IMR-90 (cell line): ENCODE results near the gene FOXF1. TPM values are rescaled to one million over a fixed set of nuclear protein-coding genes. Genes with fewer than 3 reads are reported as not detected.

Source experiments
- ATAC-seq: fragments of 200-7000 bp; cut with Tn5 transposase; 2 replicates; pipeline ENCODE4 v1.9.1; 2020; ENCODE audit warnings: low read depth, mild to moderate bottlenecking, moderate library complexity
- BruUV-seq: library from RNA; stranded (reverse); fragments of 400-500 nt; replicated peaks from 2 replicates; lab custom pipeline; 2021; lab: Mats Ljungman, UMichigan
- CTCF ChIA-PET: fragments of 300-600 bp; formaldehyde crosslinking; extraction: SDS; loops from one replicate; lab custom pipeline; 2021; ENCODE audit warnings: antibody characterized with exemption; lab: Yijun Ruan, JAX
- POLR2A ChIA-PET: fragments of 300-600 bp; sonication (Branson Sonifier 250); formaldehyde crosslinking; loops from one replicate; lab custom pipeline; 2022; ENCODE audit warnings: antibody characterized with exemption; ENCODE audit not compliant: unreplicated experiment; lab: Charles Lee
- DNase-seq: peaks from one replicate; pipeline ENCODE4 v3.0.0; 2013
- H2AFZ ChIP-seq: replicated peaks from 2 replicates; pipeline ENCODE3; 2013; ENCODE audit warnings: low read length, mild to moderate bottlenecking; ENCODE audit not compliant: poor library complexity
- H2AK5ac ChIP-seq: 2 replicates; pipeline ENCODE4 v1.6.1; 2013; ENCODE audit warnings: low read depth, low read length, inconsistent platforms
- H2AK9ac ChIP-seq: replicated peaks from 2 replicates; pipeline ENCODE3; 2013; ENCODE audit warnings: mild to moderate bottlenecking, low read depth, low read length, moderate library complexity; ENCODE audit not compliant: poor library complexity
- H2BK120ac ChIP-seq: 2 replicates; pipeline ENCODE4 v1.6.1; 2013; ENCODE audit warnings: low read depth, low read length, inconsistent platforms
- H2BK15ac ChIP-seq: 3 replicates; pipeline ENCODE4 v1.6.1; 2013; ENCODE audit warnings: low read depth, low read length, inconsistent platforms
- H2BK20ac ChIP-seq: 2 replicates; pipeline ENCODE4 v1.6.1; 2013; ENCODE audit warnings: low read depth, mild to moderate bottlenecking, inconsistent platforms, low read length, moderate library complexity
- H2BK5ac ChIP-seq: 2 replicates; pipeline ENCODE4 v1.6.1; 2013; ENCODE audit warnings: mild to moderate bottlenecking, low read depth, low read length, inconsistent platforms; ENCODE audit not compliant: poor library complexity, severe bottlenecking
- H3K14ac ChIP-seq: replicated peaks from 2 replicates; pipeline ENCODE4 v1.6.1; 2013; ENCODE audit warnings: low read depth, low read length, inconsistent platforms
- H3K18ac ChIP-seq: 2 replicates; pipeline ENCODE4 v1.6.1; 2013; ENCODE audit warnings: low read depth, low read length, control low read depth
- H3K23ac ChIP-seq: 2 replicates; pipeline ENCODE4 v1.6.1; 2013; ENCODE audit warnings: low read depth, low read length, inconsistent platforms
- H3K27ac ChIP-seq: 2 replicates; pipeline ENCODE4 v1.5.1; 2013; ENCODE audit warnings: mild to moderate bottlenecking, control low read depth, low read length; ENCODE audit not compliant: insufficient read depth
- H3K27me3 ChIP-seq: 2 replicates; pipeline ENCODE4 v1.6.1; 2013; ENCODE audit warnings: low read length; ENCODE audit not compliant: control insufficient read depth, insufficient read depth
- H3K36me3 ChIP-seq: 2 replicates; pipeline ENCODE4 v1.6.1; 2013; ENCODE audit warnings: low read length, mixed read lengths; ENCODE audit not compliant: control insufficient read depth, insufficient read depth
- H3K4ac ChIP-seq: 2 replicates; pipeline ENCODE4 v1.6.1; 2013; ENCODE audit warnings: low read depth, low read length, inconsistent platforms
- H3K4me1 ChIP-seq: 2 replicates; pipeline ENCODE4 v1.6.1; 2013; ENCODE audit warnings: low read length, mixed read lengths; ENCODE audit not compliant: control insufficient read depth, insufficient read depth
- H3K4me2 ChIP-seq: 2 replicates; pipeline ENCODE4 v1.6.1; 2013; ENCODE audit warnings: low read depth, mild to moderate bottlenecking, control low read depth, low read length, moderate library complexity
- H3K4me3 ChIP-seq: 2 replicates; pipeline ENCODE4 v1.5.1; 2013; ENCODE audit warnings: low read depth, mild to moderate bottlenecking, control low read depth, low read length, moderate library complexity; ENCODE audit not compliant: insufficient read depth
- H3K56ac ChIP-seq: 2 replicates; pipeline ENCODE4 v1.6.1; 2013; ENCODE audit warnings: low read length, inconsistent platforms; ENCODE audit not compliant: insufficient read depth; ENCODE audit errors: extremely low read depth
- H3K79me1 ChIP-seq, 2 experiments: 2 replicates each; pipeline ENCODE4 v1.6.1; 2013; ENCODE audit warnings: low read length in 2 of 2, inconsistent platforms in 1 of 2, low read depth in 1 of 2
- H3K9ac ChIP-seq: 2 replicates; pipeline ENCODE4 v1.6.1; 2013; ENCODE audit warnings: low read depth, low read length, control low read depth
- H3K9me1 ChIP-seq: 2 replicates; pipeline ENCODE4 v1.6.1; 2013; ENCODE audit warnings: low read length, inconsistent platforms; ENCODE audit not compliant: insufficient read depth
- H3K9me3 ChIP-seq: 2 replicates; pipeline ENCODE4 v1.6.1; 2013; ENCODE audit warnings: low read length; ENCODE audit not compliant: control insufficient read depth, insufficient read depth
- H4K20me1 ChIP-seq: 2 replicates; pipeline ENCODE4 v1.6.1; 2013; ENCODE audit warnings: low read length, inconsistent platforms; ENCODE audit not compliant: insufficient read depth
- H4K5ac ChIP-seq: 2 replicates; pipeline ENCODE4 v1.6.1; 2013; ENCODE audit warnings: mild to moderate bottlenecking, low read depth, low read length, control low read depth
- H4K8ac ChIP-seq, 2 experiments: 2 replicates each; pipeline ENCODE4 v1.6.1; 2013; ENCODE audit warnings: low read depth in 2 of 2, low read length in 2 of 2, control low read depth in 1 of 2, inconsistent platforms in 1 of 2
- H4K91ac ChIP-seq: 2 replicates; pipeline ENCODE4 v1.6.1; 2013; ENCODE audit warnings: low read depth, low read length, inconsistent platforms; ENCODE audit not compliant: insufficient read depth
- MXI1 ChIP-seq: IDR thresholded peaks from 2 replicates; pipeline ENCODE4 v1.6.1; 2012; ENCODE audit warnings: low read depth, mild to moderate bottlenecking, low read length, moderate library complexity, borderline replicate concordance
- WGBS, 2 experiments: methylation state at CpG; one replicate each; pipeline versions ENCODE4 v1.1.5 to v1.1.7; 2013; ENCODE audit warnings: missing lambda C conversion rate in 2 of 2; ENCODE audit not compliant: insufficient read length in 1 of 2; ENCODE audit errors: extremely low coverage in 2 of 2; 5-methylcytosine and 5-hydroxymethylcytosine counted together
- dilution Hi-C: fragments of 300-500 bp; cut with HindIII; formaldehyde crosslinking; loops from one replicate; pipeline ENCODE4 v1.14.3; 2018; ENCODE audit warnings: low sequenced_read_pairs; ENCODE audit not compliant: unreplicated experiment
- in situ Hi-C: fragments of 300-500 bp; cut with MboI; formaldehyde crosslinking; loops from 3 replicates; pipeline ENCODE4 v1.14.3; 2019; ENCODE audit warnings: low sequenced_read_pairs, inconsistent platforms, mixed read lengths
- intact Hi-C: fragments of 100-400 bp; cut with micrococcal nuclease; formaldehyde crosslinking; loops from 2 replicates; pipeline ENCODE4 v1.10.0; 2022
- polyA plus RNA-seq, 3 experiments: library from polyadenylated mRNA; depleted of rRNA; stranded (reverse); fragments of >200 nt; gene quantifications; 2 replicates each; pipeline ENCODE4 v1.2.3, GENCODE V29; 2012; ENCODE audit warnings: low replicate concordance in 1 of 3
- total RNA-seq: library from RNA; depleted of rRNA; stranded (reverse); fragments of >200 nt; gene quantifications from 2 replicates; pipeline ENCODE4 v1.2.3, GENCODE V29; 2012
- TF ChIP-seq, protein P1 (sequence below): conservative IDR thresholded peaks from 2 replicates; pipeline ENCODE4 v1.5.1; 2012; ENCODE audit warnings: mild to moderate bottlenecking, low read depth, low read length, improper control_type of control experiment

Gene FOXF1
- total and polyA plus RNA-seq, 2 of the 4 experiments (the other 2 are of a cell fraction) = 2.7 to 33.0 TPM

GRCh38 chr16:86516623-86517003 lies 6.3 kb downstream of the FOXF1 start:
- Histone ChIP-seq H2BK120ac (peak overlapping the region; percentile 86), H4K5ac (peak overlapping the region; percentile 73; the same call in 1 of the 2 replicates), H3K4me3 (peak overlapping the region; percentile 99), H3K23ac (peak overlapping the region; percentile 85), H2AK9ac (peak overlapping the region; percentile 89), H2BK15ac (peak overlapping the region; percentile 85; the same call in 2 of the 3 replicates), H3K4me1 (peaks cover 14% of the 10 kb centered on the region), H2AFZ (peak overlapping the region; percentile 69), H3K9ac (peak overlapping the region; percentile 100), H3K27ac (peak overlapping the region; percentile 98), H4K8ac (peak overlapping the region; percentile 82 to 91), H4K91ac (peak overlapping the region; percentile 71), H3K18ac (peak overlapping the region; percentile 59), H3K79me1 (peaks cover 0 to 39% of the 10 kb centered on the region in 2 experiments; a peak in 2 of 4 replicates), H2BK5ac (peak overlapping the region; percentile 97), H3K27me3 (no peaks in the 10 kb centered on the region), H3K9me3 (no peaks in the 10 kb centered on the region), H3K9me1 (peaks cover 5% of the 10 kb centered on the region), H4K20me1 (peaks cover 57% of the 10 kb centered on the region), H3K14ac (peak overlapping the region; percentile 94), H2AK5ac (peak overlapping the region; percentile 33), H2BK20ac (0 out of 2 replicates have a peak overlapping the region, but pooled peaks have one; percentile 17), H3K56ac (peak overlapping the region; percentile 99), H3K4me2 (peak overlapping the region; percentile 61), H3K4ac (peak overlapping the region; percentile 97), H3K36me3 (peaks cover 59% of the 10 kb centered on the region)
- no TSS peak for BruUV-seq
- intact Hi-C loops (loop anchor here (1.0 kb wide), 1 partner anchor 695 kb away; no protein-coding TSS in a partner anchor), in situ Hi-C loops (loop anchor here (5.0 kb wide), 2 partner anchors 444 to 694 kb away; no protein-coding TSS in a partner anchor), dilution Hi-C loops (no loop called here)
- 7% methylated on average over 15 of the region's 29 CpGs; no CpG with 5 or more reads in 1 of the 2 experiments for WGBS, 2 experiments
- CTCF ChIA-PET = interaction anchor here (1.7 kb wide), 1 partner anchor 444 kb away, joined by 11 read pairs; no protein-coding TSS in a partner anchor
- POLR2A ChIA-PET = interaction anchor here (0.6 to 1.4 kb wide), 3 partner anchors 10 to 303 kb away, joined by 3 to 7 read pairs (median 3); no protein-coding TSS in a partner anchor
- ATAC-seq (peak; percentile 0; the same call in 1 of the 2 replicates), DNase-seq (peak; percentile 63)
- TF ChIP-seq MXI1 = 0 out of 2 replicates have a peak, but pooled peaks have one; percentile 28
- TF ChIP-seq, protein P1, sequence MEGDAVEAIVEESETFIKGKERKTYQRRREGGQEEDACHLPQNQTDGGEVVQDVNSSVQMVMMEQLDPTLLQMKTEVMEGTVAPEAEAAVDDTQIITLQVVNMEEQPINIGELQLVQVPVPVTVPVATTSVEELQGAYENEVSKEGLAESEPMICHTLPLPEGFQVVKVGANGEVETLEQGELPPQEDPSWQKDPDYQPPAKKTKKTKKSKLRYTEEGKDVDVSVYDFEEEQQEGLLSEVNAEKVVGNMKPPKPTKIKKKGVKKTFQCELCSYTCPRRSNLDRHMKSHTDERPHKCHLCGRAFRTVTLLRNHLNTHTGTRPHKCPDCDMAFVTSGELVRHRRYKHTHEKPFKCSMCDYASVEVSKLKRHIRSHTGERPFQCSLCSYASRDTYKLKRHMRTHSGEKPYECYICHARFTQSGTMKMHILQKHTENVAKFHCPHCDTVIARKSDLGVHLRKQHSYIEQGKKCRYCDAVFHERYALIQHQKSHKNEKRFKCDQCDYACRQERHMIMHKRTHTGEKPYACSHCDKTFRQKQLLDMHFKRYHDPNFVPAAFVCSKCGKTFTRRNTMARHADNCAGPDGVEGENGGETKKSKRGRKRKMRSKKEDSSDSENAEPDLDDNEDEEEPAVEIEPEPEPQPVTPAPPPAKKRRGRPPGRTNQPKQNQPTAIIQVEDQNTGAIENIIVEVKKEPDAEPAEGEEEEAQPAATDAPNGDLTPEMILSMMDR = no peak
